Measurements from ENCODE around the gene HHIP. TPM values are rescaled to one million over a fixed set of nuclear protein-coding genes. Genes with fewer than 3 reads are reported as not detected.

HHIP gene
- polyA plus RNA-seq, 2 donors = not detected

GRCh38 chr4:144670776-144671175 lies 24.8 kb downstream of the HHIP start:
- no peaks in the 10 kb centered on the region for H3K36me3 ChIP-seq (ENCODE audit: control insufficient read depth in 2 of 2, insufficient read depth in 2 of 2, low read length in 1 of 2)
- H3K4me3 ChIP-seq (ENCODE audit: low read depth in 1 of 2, low read length in 2 of 2) = no peak overlapping the region
- no peaks in the 10 kb centered on the region for H3K9me3 ChIP-seq (ENCODE audit: control insufficient read depth in 2 of 2, insufficient read depth in 1 of 2, low read depth in 1 of 2, low read length in 1 of 2)
- no peaks in the 10 kb centered on the region for H3K27me3 ChIP-seq (ENCODE audit: control insufficient read depth in 1 of 2, insufficient read depth in 2 of 2, low read length in 2 of 2)
- WGBS, 2 donors = 69 to 75% methylated on average over 5 of the region's 5 CpGs
- H3K4me1 ChIP-seq (ENCODE audit: control insufficient read depth in 2 of 2, insufficient read depth in 2 of 2, low read length in 1 of 2) = no peaks in the 10 kb centered on the region
- no peak overlapping the region for H3K27ac ChIP-seq (ENCODE audit: low read depth in 2 of 2, low read length in 1 of 2)

GRCh38 chr4:144674711-144675110 lies 28.8 kb downstream of the HHIP start:
- H3K4me1 ChIP-seq (ENCODE audit: control insufficient read depth in 2 of 2, insufficient read depth in 2 of 2, low read length in 1 of 2) = no peaks in the 10 kb centered on the region
- WGBS, 2 donors = 52 to 57% methylated on average over 1 of the region's 1 CpG
- no peaks in the 10 kb centered on the region for H3K27me3 ChIP-seq (ENCODE audit: control insufficient read depth in 1 of 2, insufficient read depth in 2 of 2, low read length in 2 of 2)
- no peaks in the 10 kb centered on the region for H3K36me3 ChIP-seq (ENCODE audit: control insufficient read depth in 2 of 2, insufficient read depth in 2 of 2, low read length in 1 of 2)
- H3K9me3 ChIP-seq (ENCODE audit: control insufficient read depth in 2 of 2, insufficient read depth in 1 of 2, low read depth in 1 of 2, low read length in 1 of 2) = no peaks in the 10 kb centered on the region
- H3K27ac ChIP-seq (ENCODE audit: low read depth in 2 of 2, low read length in 1 of 2) = no peak overlapping the region
- no peak overlapping the region for H3K4me3 ChIP-seq (ENCODE audit: low read depth in 1 of 2, low read length in 2 of 2)

- Histone ChIP-seq H3K4me3 (ENCODE audit: low read depth in 1 of 2, low read length in 2 of 2) (no peak overlapping the region), H3K9me3 (ENCODE audit: control insufficient read depth in 2 of 2, insufficient read depth in 1 of 2, low read depth in 1 of 2, low read length in 1 of 2) (no peaks in the 10 kb centered on the region), H3K36me3 (ENCODE audit: control insufficient read depth in 2 of 2, insufficient read depth in 2 of 2, low read length in 1 of 2) (no peaks in the 10 kb centered on the region), H3K4me1 (ENCODE audit: control insufficient read depth in 2 of 2, insufficient read depth in 2 of 2, low read length in 1 of 2) (no peaks in the 10 kb centered on the region), H3K27ac (ENCODE audit: low read depth in 2 of 2, low read length in 1 of 2) (no peak overlapping the region), H3K27me3 (ENCODE audit: control insufficient read depth in 1 of 2, insufficient read depth in 2 of 2, low read length in 2 of 2) (no peaks in the 10 kb centered on the region)
- 40 to 52% methylated on average over 3 of the region's 3 CpGs for WGBS, 2 donors
Measured at GRCh38 chr4:144681806-144682205, 35.9 kb downstream of the HHIP start.

DNA sequence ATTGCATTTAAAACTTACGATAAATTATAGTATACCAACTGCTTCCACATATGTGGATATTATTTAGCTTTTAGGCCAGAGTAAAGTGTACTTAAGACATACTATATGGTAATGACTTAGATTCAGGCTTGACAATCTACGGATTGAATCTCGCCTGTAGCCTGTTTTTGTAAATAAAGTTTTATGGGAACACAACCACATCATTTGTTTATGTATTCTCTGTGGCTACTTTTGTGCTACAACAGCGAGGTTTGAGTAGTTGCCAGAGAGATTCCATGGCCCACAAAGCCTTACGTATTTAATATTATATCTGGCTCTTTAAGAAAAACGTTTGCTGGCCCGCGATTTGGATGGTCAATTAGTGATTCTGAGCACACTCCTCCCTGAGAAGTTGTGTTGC lies 37.6 kb downstream of the HHIP start:
- H3K9me3 ChIP-seq (ENCODE audit: control insufficient read depth in 2 of 2, insufficient read depth in 1 of 2, low read depth in 1 of 2, low read length in 1 of 2) = no peaks in the 10 kb centered on the region
- H3K27me3 ChIP-seq (ENCODE audit: control insufficient read depth in 1 of 2, insufficient read depth in 2 of 2, low read length in 2 of 2) = no peaks in the 10 kb centered on the region
- no peak overlapping the region for H3K4me3 ChIP-seq (ENCODE audit: low read depth in 1 of 2, low read length in 2 of 2)
- H3K27ac ChIP-seq (ENCODE audit: low read depth in 2 of 2, low read length in 1 of 2) = no peak overlapping the region
- WGBS, 2 donors = 88 to 89% methylated on average over 8 of the region's 8 CpGs
- H3K4me1 ChIP-seq (ENCODE audit: control insufficient read depth in 2 of 2, insufficient read depth in 2 of 2, low read length in 1 of 2) = no peaks in the 10 kb centered on the region
- H3K36me3 ChIP-seq (ENCODE audit: control insufficient read depth in 2 of 2, insufficient read depth in 2 of 2, low read length in 1 of 2) = no peaks in the 10 kb centered on the region

- H3K4me3 ChIP-seq (ENCODE audit: low read depth in 1 of 2, low read length in 2 of 2) = no peak overlapping the region
- 76 to 84% methylated on average over 3 of the region's 3 CpGs for WGBS, 2 donors
- no peaks in the 10 kb centered on the region for H3K36me3 ChIP-seq (ENCODE audit: control insufficient read depth in 2 of 2, insufficient read depth in 2 of 2, low read length in 1 of 2)
- no peaks in the 10 kb centered on the region for H3K4me1 ChIP-seq (ENCODE audit: control insufficient read depth in 2 of 2, insufficient read depth in 2 of 2, low read length in 1 of 2)
- no peaks in the 10 kb centered on the region for H3K9me3 ChIP-seq (ENCODE audit: control insufficient read depth in 2 of 2, insufficient read depth in 1 of 2, low read depth in 1 of 2, low read length in 1 of 2)
- no peak overlapping the region for H3K27ac ChIP-seq (ENCODE audit: low read depth in 2 of 2, low read length in 1 of 2)
- H3K27me3 ChIP-seq (ENCODE audit: control insufficient read depth in 1 of 2, insufficient read depth in 2 of 2, low read length in 2 of 2) = no peaks in the 10 kb centered on the region
Measured at GRCh38 chr4:144685911-144686310, 40.0 kb downstream of the HHIP start.

- no peak overlapping the region for H3K27ac ChIP-seq (ENCODE audit: low read depth in 2 of 2, low read length in 1 of 2)
- H3K9me3 ChIP-seq (ENCODE audit: control insufficient read depth in 2 of 2, insufficient read depth in 1 of 2, low read depth in 1 of 2, low read length in 1 of 2) = no peaks in the 10 kb centered on the region
- H3K36me3 ChIP-seq (ENCODE audit: control insufficient read depth in 2 of 2, insufficient read depth in 2 of 2, low read length in 1 of 2) = no peaks in the 10 kb centered on the region
- H3K27me3 ChIP-seq (ENCODE audit: control insufficient read depth in 1 of 2, insufficient read depth in 2 of 2, low read length in 2 of 2) = no peaks in the 10 kb centered on the region
- WGBS, 2 donors = 79 to 82% methylated on average over 2 of the region's 2 CpGs
- no peak overlapping the region for H3K4me3 ChIP-seq (ENCODE audit: low read depth in 1 of 2, low read length in 2 of 2)
- no peaks in the 10 kb centered on the region for H3K4me1 ChIP-seq (ENCODE audit: control insufficient read depth in 2 of 2, insufficient read depth in 2 of 2, low read length in 1 of 2)
Measured at GRCh38 chr4:144686921-144687320, 41.0 kb downstream of the HHIP start.

DNA sequence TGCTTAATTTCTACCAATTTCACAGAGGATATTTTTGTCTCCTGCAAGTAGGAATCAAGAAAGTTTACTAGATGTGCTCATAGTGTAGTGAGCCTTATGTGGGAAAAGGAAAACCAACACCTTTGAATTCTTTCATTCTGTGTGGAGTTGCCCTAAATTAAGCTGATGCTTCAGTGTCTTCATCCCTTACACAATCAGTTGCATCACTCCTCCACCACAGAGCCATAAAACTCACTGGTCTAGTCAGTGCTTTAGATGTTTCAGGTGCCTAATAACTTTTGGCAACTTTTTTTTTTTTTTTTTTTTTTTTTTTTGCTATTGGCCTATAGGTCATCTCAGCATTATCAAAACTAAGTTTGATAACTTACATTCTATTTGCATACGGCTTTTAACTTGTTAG lies 41.5 kb downstream of the HHIP start:
- H3K36me3 ChIP-seq (ENCODE audit: control insufficient read depth in 2 of 2, insufficient read depth in 2 of 2, low read length in 1 of 2) = no peaks in the 10 kb centered on the region
- H3K4me1 ChIP-seq (ENCODE audit: control insufficient read depth in 2 of 2, insufficient read depth in 2 of 2, low read length in 1 of 2) = no peaks in the 10 kb centered on the region
- H3K27ac ChIP-seq (ENCODE audit: low read depth in 2 of 2, low read length in 1 of 2) = no peak overlapping the region
- H3K4me3 ChIP-seq (ENCODE audit: low read depth in 1 of 2, low read length in 2 of 2) = no peak overlapping the region
- no peaks in the 10 kb centered on the region for H3K27me3 ChIP-seq (ENCODE audit: control insufficient read depth in 1 of 2, insufficient read depth in 2 of 2, low read length in 2 of 2)
- WGBS, 2 donors = 85 to 90% methylated on average over 1 of the region's 1 CpG
- H3K9me3 ChIP-seq (ENCODE audit: control insufficient read depth in 2 of 2, insufficient read depth in 1 of 2, low read depth in 1 of 2, low read length in 1 of 2) = no peaks in the 10 kb centered on the region

DNA sequence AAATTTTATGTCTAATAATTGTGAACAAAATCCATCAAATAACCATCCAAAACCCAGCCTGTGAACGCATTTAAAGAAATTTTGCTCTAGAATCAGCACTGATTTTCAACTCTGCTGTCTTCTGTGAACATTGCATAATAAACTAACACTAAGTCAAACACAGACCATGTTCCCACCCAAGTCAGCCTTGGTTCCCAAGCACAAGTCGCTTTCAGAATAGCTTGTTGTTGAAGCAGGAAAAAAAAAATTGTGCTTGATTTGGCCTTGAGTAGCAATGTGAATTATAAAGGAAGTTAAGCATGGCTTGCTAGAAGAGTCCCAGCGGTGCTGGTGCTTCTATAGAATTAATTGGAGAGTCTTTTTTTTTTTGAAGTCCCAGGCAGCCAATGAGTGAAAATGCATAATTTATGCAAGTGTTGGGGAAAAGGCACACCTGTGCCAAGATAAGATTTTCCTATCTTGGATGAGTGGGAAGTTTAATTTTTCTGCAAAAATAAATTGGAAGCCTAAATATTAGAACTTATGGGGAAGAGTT lies 42.1 kb downstream of the HHIP start:
- H3K4me1 ChIP-seq (ENCODE audit: control insufficient read depth in 2 of 2, insufficient read depth in 2 of 2, low read length in 1 of 2) = no peaks in the 10 kb centered on the region
- H3K4me3 ChIP-seq (ENCODE audit: low read depth in 1 of 2, low read length in 2 of 2) = no peak overlapping the region
- H3K27ac ChIP-seq (ENCODE audit: low read depth in 2 of 2, low read length in 1 of 2) = no peak overlapping the region
- no peaks in the 10 kb centered on the region for H3K9me3 ChIP-seq (ENCODE audit: control insufficient read depth in 2 of 2, insufficient read depth in 1 of 2, low read depth in 1 of 2, low read length in 1 of 2)
- no peaks in the 10 kb centered on the region for H3K27me3 ChIP-seq (ENCODE audit: control insufficient read depth in 1 of 2, insufficient read depth in 2 of 2, low read length in 2 of 2)
- no peaks in the 10 kb centered on the region for H3K36me3 ChIP-seq (ENCODE audit: control insufficient read depth in 2 of 2, insufficient read depth in 2 of 2, low read length in 1 of 2)
- 64 to 78% methylated on average over 3 of the region's 3 CpGs for WGBS, 2 donors

DNA sequence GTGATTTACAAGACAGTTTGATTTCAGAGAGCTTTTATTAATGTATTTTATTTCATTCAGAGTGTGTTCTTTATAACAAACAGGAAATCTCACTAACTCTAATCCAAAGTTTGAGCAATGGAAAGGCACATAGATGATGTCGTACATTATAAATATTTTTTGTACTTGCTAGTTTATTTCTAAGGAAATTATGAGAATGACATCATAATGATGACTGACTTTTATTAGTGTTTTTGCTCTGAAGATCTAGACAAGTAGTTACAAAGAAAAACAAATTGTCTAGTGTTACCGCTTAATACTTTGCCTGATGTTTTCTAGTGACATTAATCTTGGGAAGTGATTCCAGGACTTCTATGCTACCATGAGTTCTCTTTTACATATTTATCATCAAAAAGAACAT lies 43.2 kb downstream of the HHIP start:
- H3K9me3 ChIP-seq (ENCODE audit: control insufficient read depth in 2 of 2, insufficient read depth in 1 of 2, low read depth in 1 of 2, low read length in 1 of 2) = no peaks in the 10 kb centered on the region
- no peak overlapping the region for H3K27ac ChIP-seq (ENCODE audit: low read depth in 2 of 2, low read length in 1 of 2)
- no peak overlapping the region for H3K4me3 ChIP-seq (ENCODE audit: low read depth in 1 of 2, low read length in 2 of 2)
- no peaks in the 10 kb centered on the region for H3K36me3 ChIP-seq (ENCODE audit: control insufficient read depth in 2 of 2, insufficient read depth in 2 of 2, low read length in 1 of 2)
- 79 to 86% methylated on average over 2 of the region's 2 CpGs for WGBS, 2 donors
- H3K27me3 ChIP-seq (ENCODE audit: control insufficient read depth in 1 of 2, insufficient read depth in 2 of 2, low read length in 2 of 2) = no peaks in the 10 kb centered on the region
- H3K4me1 ChIP-seq (ENCODE audit: control insufficient read depth in 2 of 2, insufficient read depth in 2 of 2, low read length in 1 of 2) = no peaks in the 10 kb centered on the region

GRCh38 chr4:144695721-144696120 lies 49.8 kb downstream of the HHIP start:
- no peaks in the 10 kb centered on the region for H3K4me1 ChIP-seq (ENCODE audit: control insufficient read depth in 2 of 2, insufficient read depth in 2 of 2, low read length in 1 of 2)
- WGBS, 2 donors = 79 to 82% methylated on average over 3 of the region's 3 CpGs
- no peaks in the 10 kb centered on the region for H3K27me3 ChIP-seq (ENCODE audit: control insufficient read depth in 1 of 2, insufficient read depth in 2 of 2, low read length in 2 of 2)
- no peaks in the 10 kb centered on the region for H3K36me3 ChIP-seq (ENCODE audit: control insufficient read depth in 2 of 2, insufficient read depth in 2 of 2, low read length in 1 of 2)
- no peaks in the 10 kb centered on the region for H3K9me3 ChIP-seq (ENCODE audit: control insufficient read depth in 2 of 2, insufficient read depth in 1 of 2, low read depth in 1 of 2, low read length in 1 of 2)
- no peak overlapping the region for H3K4me3 ChIP-seq (ENCODE audit: low read depth in 1 of 2, low read length in 2 of 2)
- no peak overlapping the region for H3K27ac ChIP-seq (ENCODE audit: low read depth in 2 of 2, low read length in 1 of 2)
